ENCODE results near the gene FMN2.

Gene FMN2

DNA sequence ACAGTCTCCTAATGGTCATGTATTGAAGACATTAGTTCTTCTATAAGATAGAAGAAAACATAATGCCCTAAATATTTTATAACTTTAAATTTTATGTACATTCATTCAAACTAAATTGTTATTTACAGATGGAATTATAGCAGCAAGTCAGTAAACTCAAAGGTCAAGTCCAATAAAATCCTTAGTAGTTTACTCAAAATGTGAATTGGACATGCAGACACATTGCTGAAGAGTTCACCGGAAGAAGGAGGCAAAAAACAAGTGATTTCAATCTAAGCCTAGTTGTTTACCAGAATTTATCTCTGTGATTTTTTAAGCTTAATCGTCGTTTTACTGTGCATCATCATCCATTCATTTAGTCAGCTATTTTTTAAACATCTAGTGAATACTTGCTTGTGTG lies 370.6 kb downstream of the FMN2 start:
- Histone ChIP-seq H3K4me3 (replicated peaks; ENCODE audit: insufficient read depth, low read length) (no peak overlapping the region), H3K27me3 (ENCODE audit: insufficient read depth, poor library complexity, severe bottlenecking) (peaks cover 2% of the 10 kb centered on the region), H3K27ac (replicated peaks) (no peak overlapping the region)
- TF ChIP-seq, protein P1, sequence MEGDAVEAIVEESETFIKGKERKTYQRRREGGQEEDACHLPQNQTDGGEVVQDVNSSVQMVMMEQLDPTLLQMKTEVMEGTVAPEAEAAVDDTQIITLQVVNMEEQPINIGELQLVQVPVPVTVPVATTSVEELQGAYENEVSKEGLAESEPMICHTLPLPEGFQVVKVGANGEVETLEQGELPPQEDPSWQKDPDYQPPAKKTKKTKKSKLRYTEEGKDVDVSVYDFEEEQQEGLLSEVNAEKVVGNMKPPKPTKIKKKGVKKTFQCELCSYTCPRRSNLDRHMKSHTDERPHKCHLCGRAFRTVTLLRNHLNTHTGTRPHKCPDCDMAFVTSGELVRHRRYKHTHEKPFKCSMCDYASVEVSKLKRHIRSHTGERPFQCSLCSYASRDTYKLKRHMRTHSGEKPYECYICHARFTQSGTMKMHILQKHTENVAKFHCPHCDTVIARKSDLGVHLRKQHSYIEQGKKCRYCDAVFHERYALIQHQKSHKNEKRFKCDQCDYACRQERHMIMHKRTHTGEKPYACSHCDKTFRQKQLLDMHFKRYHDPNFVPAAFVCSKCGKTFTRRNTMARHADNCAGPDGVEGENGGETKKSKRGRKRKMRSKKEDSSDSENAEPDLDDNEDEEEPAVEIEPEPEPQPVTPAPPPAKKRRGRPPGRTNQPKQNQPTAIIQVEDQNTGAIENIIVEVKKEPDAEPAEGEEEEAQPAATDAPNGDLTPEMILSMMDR (IDR thresholded peaks at IDR 0.05; ENCODE audit: insufficient read depth, low read length): no peak
- no peak for TF ChIP-seq POLR2AphosphoS5 (IDR thresholded peaks at IDR 0.05; ENCODE audit: low read depth)
- TF ChIP-seq, protein P2, sequence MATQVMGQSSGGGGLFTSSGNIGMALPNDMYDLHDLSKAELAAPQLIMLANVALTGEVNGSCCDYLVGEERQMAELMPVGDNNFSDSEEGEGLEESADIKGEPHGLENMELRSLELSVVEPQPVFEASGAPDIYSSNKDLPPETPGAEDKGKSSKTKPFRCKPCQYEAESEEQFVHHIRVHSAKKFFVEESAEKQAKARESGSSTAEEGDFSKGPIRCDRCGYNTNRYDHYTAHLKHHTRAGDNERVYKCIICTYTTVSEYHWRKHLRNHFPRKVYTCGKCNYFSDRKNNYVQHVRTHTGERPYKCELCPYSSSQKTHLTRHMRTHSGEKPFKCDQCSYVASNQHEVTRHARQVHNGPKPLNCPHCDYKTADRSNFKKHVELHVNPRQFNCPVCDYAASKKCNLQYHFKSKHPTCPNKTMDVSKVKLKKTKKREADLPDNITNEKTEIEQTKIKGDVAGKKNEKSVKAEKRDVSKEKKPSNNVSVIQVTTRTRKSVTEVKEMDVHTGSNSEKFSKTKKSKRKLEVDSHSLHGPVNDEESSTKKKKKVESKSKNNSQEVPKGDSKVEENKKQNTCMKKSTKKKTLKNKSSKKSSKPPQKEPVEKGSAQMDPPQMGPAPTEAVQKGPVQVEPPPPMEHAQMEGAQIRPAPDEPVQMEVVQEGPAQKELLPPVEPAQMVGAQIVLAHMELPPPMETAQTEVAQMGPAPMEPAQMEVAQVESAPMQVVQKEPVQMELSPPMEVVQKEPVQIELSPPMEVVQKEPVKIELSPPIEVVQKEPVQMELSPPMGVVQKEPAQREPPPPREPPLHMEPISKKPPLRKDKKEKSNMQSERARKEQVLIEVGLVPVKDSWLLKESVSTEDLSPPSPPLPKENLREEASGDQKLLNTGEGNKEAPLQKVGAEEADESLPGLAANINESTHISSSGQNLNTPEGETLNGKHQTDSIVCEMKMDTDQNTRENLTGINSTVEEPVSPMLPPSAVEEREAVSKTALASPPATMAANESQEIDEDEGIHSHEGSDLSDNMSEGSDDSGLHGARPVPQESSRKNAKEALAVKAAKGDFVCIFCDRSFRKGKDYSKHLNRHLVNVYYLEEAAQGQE (IDR thresholded peaks at IDR 0.05; ENCODE audit: insufficient replicate concordance, low read depth): no peak
- no peak for DNase-seq (ENCODE audit: low read depth in 1 of 2, low spot score in 1 of 2)

DNA sequence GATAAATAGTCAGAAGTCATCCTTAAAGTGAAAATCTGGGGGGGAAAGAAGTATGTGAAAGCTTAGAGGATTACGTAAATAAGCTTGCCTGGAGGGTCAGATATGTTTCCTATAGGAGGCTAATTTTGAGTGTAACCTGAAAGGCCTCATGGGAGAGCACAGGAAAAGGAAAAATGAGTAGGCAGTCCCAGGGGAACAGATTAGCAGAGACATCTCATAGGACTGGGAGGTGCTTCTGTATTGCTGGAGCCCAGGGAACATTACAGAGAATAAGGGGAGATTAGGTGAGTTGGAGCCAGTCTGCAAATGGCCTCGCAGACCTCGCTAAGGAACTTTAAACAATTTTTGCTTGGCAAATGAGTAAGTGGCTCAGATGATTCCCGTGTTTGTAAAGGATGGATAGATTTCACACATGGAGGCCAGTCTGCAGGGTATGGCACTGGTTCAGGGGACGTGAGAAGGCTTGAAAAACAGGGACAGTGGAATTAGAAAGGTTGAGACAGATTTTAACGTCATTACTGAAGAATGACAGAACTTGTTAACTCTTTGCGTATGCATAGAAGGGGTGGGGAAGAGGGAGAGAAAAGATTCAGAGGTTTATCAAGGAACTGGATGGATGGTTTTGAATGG lies 371.2 kb downstream of the FMN2 start:
- Histone ChIP-seq H3K27me3 (ENCODE audit: insufficient read depth, poor library complexity, severe bottlenecking) (peaks cover 2% of the 10 kb centered on the region), H3K27ac (replicated peaks) (no peak overlapping the region), H3K4me3 (replicated peaks; ENCODE audit: insufficient read depth, low read length) (no peak overlapping the region)
- TF ChIP-seq POLR2AphosphoS5 (IDR thresholded peaks at IDR 0.05; ENCODE audit: low read depth): no peak
- no peak for DNase-seq (ENCODE audit: low read depth in 1 of 2, low spot score in 1 of 2)

DNA sequence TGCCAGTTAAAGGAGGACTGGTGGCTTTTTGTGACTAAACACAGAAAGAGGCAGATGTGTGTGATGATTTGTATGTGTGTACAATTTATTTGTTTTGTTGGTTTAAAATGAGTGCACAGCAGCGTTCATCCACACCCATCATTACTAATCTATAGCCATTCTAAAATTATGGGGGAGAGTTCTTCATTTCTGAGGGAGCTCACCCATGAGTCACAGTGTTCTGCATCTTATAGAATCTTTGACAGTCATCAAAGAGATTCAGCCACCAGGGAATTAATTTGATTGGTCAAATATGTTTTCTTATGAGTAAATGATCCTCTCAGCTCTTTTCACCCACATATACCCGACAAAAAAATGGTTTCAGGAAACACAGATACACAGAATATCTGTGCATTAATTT lies 372.4 kb downstream of the FMN2 start:
- no peak for TF ChIP-seq POLR2AphosphoS5 (IDR thresholded peaks at IDR 0.05; ENCODE audit: low read depth)
- TF ChIP-seq, protein P1 (IDR thresholded peaks at IDR 0.05; ENCODE audit: insufficient read depth, low read length): no peak
- TF ChIP-seq, protein P2 (IDR thresholded peaks at IDR 0.05; ENCODE audit: insufficient replicate concordance, low read depth): no peak
- Histone ChIP-seq H3K27me3 (ENCODE audit: insufficient read depth, poor library complexity, severe bottlenecking) (peaks cover 2% of the 10 kb centered on the region), H3K27ac (replicated peaks) (no peak overlapping the region), H3K4me3 (replicated peaks; ENCODE audit: insufficient read depth, low read length) (no peak overlapping the region)
- no peak for DNase-seq (ENCODE audit: low read depth in 1 of 2, low spot score in 1 of 2)

DNA sequence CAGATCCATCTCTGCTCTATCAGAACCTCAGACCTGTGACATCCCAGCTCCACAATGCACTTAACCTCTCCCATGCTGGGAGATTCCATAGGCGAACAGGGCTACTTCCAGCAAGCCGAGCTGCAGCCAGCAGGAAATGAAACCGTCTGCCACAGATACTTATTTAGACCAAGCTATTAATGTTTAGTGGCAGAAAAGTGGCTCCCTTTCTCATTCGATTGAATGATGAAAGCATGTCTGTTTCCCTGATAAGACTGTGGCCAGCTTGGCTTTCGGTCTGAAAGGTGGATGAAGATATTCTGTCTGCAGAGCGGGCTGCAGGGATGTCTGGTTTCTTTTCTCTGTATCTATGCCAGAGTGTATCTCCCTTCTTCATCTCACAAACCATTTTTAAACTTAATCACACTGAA lies 373.9 kb downstream of the FMN2 start:
- no peak for TF ChIP-seq SPI1 (IDR thresholded peaks at IDR 0.05; ENCODE audit: borderline replicate concordance, low read depth)
- TF ChIP-seq, protein P2 (IDR thresholded peaks at IDR 0.05; ENCODE audit: insufficient replicate concordance, low read depth): no peak
- no peak for TF ChIP-seq POLR2AphosphoS5 (IDR thresholded peaks at IDR 0.05; ENCODE audit: low read depth)
- no peak for TF ChIP-seq GABPA (IDR thresholded peaks at IDR 0.05; ENCODE audit: low read depth)
- TF ChIP-seq, protein P1 (IDR thresholded peaks at IDR 0.05; ENCODE audit: insufficient read depth, low read length): no peak
- no peak for DNase-seq (ENCODE audit: low read depth in 1 of 2, low spot score in 1 of 2)
- peaks cover 4% of the 10 kb centered on the region for H3K27me3 ChIP-seq (ENCODE audit: insufficient read depth, poor library complexity, severe bottlenecking)
- H3K4me3 ChIP-seq (replicated peaks; ENCODE audit: insufficient read depth, low read length): no peak overlapping the region
- H3K27ac ChIP-seq (replicated peaks): no peak overlapping the region
